HG02852 (cell line): ENCODE results near the gene WNT7B.
A peak's percentile ranks its signal among the peaks of the same experiment; 100 is the strongest.

Experiments
- ATAC-seq: cut with Tn5 transposase; IDR thresholded peaks from one replicate; pipeline ENCODE4 v1.9.1; 2021; ENCODE audit warnings: mild to moderate bottlenecking, moderate library complexity; ENCODE audit not compliant: unreplicated experiment

The WNT7B gene

DNA sequence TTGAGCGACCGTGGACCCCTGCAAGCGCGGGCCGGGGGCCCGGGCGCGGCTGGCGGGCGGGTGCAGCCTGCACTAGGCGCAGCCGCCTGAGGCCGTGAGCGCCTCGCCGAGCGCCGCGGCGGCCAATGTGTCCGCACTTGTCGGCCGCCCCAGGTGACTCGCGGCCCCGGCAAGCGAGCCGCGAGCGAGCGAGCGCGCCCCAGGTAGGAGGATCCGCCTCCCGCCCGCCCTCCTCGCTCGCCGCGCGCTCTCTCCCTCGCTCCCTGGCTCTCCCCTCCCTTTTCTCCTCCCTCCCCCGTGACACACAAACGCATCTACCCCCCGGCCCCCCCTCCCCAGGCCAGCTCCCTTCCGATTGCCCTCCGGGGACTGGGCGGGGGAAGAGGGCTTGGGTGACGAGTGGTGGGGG, at the start of gene WNT7B:
TSS of gene WNT7B (minus strand) at position 160 of the 409 bp plus-strand sequence. CDS start 408 bp downstream, outside the sequence.
- no peak for ATAC-seq

DNA sequence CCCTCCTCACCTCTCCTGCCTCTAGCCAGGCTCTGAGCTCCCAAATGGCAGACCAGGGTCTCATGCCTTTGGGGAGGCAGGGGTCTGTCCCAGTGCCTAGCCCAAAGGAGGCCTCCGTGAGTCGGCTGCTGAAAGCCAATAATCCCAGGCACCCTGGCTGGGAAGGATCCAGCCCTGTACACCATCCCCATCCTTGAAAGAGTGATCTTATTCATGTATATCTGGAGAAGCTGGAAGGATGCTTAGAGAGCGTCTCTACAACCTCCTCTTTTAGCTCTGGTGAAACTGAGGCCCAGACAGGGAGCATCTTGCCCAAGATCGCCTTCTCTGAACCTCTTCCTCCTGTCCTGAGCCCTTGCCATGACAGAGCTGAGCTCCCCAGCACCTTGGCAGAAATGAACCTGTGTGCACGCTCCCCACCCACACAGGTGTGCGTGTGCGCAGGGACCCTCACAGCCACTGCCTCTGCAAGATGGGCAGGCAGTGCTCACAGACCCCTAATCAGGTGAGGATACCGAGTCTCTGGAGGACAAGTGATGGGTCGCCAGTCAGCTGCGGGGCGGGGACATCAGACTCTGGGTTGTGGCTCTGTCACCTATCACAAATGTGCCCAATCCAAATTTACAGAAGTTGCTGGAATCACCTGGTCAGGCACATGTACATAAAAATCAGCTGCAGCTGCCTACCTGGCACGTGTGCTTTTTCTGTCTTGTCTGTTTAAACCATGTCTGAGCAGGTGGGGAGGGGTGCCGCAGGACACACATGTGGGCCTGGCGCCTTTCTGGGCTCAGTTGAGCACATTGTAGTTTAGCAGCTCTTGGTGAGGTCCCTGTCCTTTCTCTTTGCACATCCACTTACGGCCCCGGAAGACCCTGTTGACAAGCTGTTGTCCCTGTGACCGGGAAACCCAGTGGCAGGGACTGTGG, 49.3 kb upstream of the WNT7B start:
- no peak for ATAC-seq

DNA sequence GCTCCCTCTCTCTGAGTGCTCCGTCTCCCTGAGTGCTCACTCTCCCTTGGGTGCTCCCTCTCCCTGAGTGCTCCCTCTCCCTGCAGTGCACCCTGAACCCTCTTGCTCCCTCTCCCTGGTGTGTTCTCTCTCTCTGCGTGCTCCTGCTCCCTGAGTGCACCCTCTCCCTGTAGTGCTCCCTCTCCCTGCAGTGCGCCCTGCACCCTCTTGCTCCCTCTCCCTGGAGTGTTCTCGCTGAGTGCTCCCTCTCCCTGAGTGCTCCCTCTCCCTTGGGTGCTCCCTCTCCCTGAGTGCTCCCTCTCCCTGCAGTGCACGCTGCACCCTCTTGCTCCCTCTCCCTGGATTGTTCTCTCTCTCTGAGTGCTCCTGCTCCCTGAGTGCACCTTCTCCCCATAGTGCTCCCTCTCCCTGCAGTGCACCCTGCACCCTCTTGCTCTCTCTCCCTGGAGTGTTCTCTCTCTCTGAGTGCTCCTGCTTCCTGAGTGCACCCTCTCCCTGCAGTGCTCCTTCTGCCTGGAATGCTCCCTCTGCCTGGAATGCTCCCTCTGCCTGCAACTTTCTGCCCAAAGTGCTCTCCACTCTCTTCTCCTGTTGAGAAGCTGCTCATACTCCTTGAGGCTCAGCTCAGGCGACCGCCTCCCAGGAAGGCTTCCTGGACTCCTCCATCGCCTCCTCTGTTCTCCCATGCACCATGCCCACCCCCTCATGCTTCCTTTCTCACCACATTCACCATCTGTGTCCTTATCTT, 48.4 kb upstream of the WNT7B start:
- no peak for ATAC-seq

DNA sequence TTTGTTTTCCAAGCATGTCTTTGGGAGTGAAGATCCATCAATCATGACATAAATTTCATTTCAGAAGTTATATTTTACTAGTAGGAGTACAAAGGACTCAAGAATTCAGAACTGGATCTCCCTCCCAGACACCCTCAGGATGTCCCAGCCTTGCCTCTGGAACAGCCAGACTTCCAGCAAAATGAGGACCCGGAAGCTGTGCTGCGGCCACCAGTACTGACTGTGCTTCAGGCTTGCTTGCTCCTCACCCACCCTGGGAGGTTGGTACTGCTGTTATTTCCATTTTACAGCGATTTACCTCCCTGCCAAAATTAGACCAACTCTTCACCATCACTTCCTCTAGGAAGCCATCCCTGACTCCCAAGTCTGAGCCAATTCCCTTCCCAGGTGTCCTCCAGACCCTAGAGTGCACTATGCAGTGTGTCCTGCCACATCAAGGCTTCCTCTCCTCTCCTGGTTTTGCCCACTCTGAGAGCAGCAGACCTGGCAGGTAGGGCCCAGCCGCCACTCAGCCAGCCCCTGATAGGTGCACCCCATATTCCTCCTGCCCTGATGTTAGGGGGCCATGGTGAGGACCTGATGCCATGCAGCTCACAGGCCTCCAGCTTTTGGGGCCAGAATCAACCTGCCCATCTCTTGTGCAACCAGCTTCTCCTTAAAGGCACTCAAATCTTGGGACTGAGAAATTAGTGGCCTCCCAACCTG, 47.3 kb upstream of the WNT7B start:
- no peak for ATAC-seq

DNA sequence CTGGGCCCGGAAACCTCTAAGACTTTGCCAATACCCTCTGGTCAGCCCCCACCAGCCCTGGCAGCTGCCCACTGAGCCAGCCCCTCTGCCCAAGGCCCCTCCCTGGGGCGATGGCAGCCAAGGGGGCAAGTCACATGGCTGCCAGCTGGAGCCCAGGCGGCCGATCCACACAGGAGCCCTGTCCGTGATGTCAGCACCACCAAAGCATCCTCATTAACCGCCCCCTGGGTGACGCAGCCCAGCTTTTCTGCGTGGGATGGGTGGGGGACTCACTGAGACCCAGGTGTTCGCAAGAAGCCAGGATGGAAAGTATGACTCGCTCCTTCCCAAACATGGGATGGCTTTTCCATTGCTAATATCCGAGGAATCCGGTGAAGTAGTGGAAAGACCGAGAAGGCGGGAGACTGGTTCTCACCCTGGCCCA, 46.6 kb upstream of the WNT7B start:
- ATAC-seq, result no peak

DNA sequence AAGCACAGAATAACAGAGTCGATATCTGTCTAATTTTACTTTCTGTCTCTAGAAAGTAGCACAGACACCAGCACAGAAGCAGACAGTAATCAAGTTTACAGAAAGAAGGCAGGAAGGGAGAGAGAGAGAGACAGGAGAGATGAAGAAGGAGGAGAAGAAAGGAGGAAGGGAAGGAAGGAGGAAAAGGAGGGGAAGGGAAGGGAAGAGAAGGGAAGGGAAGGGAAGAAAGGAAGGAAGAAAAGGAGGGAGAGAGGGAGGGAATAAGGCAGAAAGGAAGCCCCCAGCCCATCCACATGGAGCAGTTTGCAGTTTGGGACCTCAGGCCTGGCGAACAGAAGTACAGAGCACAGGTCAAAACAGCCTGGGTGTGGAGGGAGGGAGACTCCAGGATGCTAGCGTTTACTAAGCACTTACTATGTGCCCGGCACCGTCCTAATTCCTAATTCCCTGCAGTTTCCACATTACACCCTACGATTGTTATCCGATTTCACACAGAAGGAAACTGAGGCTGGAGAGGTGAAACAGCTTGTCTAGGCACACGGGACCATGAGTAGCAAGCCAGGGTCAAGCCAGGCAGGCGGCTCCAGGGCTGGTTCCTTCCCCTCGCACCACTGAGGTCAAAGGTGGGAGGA, 46.0 kb upstream of the WNT7B start:
- ATAC-seq, result no peak

DNA sequence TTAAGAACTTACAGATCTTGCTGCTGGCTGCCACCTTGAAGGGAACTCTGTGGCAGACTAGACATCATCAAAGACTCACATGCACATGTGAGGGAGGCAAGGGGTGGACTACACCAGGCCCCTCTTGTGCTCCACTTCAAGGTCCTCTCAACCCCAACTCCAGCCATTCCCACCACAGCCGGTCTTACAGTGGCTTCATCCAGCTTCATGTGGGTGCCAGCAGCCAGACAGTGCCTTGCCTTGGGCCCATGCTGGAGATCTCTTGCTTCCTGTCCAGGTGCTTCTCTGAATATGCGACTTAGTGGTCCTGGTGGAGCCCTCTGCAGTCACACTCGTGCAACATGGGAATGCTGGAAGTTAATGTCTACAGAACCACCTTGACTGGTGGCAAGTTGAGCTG, 44.6 kb upstream of the WNT7B start:
- ATAC-seq, result no peak

DNA sequence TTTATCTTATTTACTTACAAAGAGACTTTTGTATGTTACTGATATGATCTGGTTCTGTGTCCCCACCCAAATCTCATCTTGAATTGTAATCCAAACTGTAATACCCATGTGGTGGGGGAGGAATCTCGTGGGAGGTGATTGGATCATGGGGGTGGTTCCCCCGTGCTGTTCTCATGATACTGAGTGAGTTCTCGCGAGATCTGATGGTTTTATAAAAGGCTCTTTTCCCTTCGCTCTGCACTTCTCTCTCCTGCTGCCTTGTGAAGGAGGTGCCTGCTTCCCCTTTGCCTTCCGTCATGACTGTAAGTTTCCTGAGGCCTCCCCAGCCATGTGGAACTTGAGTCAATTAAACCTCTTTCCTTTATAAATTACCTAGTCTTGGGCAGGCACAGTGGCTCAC, 42.4 kb upstream of the WNT7B start:
- no peak for ATAC-seq

DNA sequence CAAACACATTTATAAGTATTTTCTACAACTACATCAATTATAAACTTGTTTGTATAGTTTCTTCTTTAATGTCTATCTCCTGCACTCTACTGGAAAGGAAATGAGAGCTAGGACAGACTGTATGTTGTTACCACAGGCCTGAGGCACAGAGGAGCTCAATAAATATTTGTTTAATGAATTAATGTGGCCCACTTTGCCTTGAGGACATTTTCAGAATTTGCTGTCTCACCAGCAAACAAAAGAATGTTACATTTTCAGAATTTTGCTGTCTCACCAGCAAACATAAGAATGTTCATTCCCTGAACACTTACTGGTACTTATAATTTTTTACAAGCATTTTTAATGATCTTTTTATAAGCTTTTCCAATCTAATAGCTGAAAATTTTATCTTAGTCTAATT, 41.9 kb upstream of the WNT7B start:
- no peak for ATAC-seq

DNA sequence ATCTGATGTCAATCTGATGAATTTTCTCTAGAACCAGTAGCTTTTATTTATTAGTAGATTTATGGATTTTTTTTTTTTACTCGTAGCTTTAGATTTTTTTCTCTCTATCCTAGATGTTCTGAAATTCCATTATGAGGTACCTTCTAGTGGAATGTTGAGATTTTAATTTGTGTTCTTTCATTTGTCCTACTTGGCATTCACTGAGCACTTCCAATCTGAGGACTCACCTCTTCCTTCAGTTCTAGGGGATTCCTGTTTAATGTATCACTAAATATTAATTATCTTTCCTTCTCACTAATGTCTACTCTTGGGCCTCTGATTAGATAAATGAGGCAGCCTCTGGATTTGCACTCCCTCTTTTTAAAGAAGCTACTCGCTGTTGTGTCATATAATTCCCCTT, 40.2 kb upstream of the WNT7B start:
- no peak for ATAC-seq

DNA sequence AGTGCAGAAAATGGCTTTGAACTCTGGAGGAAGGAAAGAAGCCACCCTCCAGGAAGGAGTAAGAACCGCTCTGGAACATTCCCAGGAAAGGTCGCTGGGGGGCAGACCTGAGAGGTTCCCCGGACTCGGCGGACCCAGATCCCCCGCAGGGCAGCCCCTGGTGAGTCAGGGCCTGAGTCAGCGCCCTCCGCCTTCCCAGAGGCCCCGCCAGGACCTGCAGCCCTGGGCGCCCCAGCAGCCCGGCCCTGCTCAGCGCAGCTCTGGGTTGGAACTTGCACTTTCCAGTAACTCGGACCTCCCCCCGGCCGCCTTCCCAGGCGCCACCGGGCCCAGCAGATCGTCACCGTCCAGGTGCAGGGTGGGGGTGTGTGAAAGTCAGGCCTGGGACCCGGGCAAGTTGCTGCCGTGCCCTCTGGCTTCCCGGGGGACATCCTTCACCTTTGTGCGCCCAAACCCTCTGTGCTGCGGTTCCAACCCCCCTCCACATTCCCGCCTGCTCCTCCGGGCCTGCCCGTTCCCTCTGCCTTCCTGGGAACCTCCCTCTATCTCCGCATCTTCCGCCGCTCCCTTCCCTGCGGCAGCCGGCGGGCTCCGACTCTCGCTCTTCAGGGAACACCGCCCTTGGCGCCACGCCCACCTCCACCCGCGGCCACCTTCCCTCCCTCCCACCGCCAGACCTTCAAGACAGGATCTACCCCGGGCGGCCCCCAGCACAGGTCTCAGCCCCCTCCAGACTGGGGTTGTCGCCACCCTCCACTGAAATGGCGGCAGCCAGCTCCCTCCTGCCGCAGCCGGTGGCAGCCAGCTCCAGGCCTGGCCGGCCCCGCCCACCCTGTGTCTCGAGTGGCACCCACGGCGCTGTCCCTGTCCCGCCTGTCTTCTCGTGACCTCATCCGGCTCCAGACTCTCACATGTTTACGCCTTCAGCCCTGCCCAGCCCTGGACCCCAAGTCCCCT, 36.8 kb upstream of the WNT7B start:
- peak; percentile 75 for ATAC-seq

DNA sequence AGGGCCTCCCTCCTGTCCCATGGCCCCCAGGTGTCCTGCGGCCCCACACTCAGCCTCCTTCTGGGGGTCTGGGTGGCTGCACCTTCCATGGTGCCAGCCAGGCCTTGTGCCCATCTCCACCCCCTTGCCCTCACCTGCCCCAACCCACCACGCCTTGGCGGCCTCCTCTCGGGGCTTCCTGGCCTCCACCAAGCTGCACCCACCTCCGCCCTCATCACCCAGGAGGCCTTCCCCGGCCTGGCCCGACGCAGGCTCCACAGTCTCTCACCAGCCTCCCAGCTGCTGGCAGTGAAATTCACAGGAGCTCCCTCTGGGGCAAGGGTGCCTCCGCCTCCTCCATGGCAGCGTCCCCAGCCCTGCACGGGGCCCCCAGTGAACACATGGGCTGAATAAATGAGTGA, 35.9 kb upstream of the WNT7B start:
- no peak for ATAC-seq

DNA sequence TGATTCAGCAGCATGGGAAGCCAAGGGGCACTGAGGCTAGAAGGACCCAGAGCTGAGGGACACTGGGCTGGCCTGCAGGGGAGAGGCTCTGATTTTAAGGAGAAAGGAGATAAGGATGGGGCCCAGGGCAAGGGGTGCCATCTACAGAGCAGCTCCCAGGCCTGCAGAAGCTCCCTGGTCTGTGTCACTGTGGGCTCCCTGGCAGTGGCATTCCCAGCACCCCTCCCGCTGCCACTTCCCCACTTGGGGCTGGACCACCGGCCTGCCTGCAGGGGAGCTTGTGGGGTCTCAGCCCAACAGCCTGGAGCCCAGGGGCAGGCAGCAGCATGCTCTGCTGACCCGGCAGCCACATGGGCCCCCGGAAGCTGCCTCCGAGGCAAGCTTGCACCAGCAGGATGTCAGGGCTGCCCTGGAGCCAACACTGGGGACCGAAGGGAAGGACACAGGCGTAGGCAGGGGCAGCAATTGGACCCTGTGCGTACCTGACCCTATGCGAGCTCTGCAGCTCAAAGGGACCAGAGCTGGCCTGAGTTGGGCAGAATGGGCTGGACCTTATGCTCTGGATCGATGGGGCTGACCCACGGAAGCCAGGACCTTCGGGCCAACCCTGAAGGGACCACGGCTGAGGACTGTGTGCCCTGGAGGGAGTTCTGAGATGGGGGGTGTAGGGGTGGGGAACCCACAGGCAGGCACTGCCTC, 35.4 kb upstream of the WNT7B start:
- no peak for ATAC-seq

DNA sequence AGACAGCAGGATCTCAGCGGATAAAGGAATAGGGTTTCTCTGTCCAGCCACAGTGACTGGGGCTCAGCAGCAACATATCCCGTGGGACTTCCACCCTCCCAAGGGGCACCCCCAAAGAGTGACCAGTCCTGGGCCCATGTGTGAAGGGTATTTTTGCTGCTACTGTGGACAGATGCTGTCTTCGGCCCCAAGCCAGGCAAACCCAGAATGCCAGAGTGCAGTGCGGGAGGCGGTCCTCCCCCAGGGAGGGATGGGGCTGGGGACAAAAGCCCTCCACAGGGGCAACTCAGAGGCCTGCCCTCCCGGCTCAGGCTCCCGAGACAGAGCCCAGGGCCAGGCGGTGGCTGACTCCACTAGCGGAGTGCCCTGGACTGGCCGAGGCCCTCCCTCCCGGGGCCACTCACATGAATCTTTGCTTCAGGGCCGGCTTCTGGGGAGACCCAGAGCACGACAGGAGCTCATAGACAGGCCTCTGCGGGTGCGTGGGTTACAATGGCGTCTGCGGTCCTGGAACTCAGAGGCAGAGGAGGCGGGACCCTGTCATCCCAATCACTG, 34.7 kb upstream of the WNT7B start:
- ATAC-seq, result no peak

DNA sequence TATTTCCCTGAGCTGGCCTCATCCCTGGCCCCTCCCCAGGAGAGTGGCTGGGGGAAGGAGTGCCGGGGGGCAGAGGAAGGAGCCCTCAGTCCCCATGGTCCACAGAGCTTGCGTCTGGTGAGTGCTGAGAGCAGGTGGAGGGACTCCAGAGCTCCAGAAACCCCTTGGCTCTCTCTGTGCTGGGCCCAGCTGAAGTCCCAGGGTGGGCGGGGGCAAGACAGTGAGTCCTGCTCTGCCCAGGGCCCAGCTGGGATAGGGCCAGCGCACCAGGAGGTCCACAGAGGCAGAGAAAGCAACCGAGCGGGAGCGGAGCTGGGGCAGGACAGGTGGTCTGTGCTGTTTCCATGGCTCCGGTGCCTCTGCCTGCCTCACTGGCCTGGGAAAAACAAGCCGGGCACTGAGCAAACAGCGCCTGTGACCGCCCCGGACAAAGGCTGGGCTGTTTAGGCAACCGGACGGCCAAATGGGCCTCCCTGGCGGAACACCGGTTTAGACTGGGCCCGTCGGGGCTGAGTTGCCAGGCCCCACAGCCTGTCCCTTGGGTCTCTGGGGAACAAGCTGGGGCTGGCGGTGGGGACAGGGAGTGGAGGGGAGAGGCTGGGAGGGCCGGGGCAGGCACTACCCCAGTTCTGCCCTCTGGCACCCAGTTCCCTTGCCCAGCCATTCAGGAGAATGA, 34.1 kb upstream of the WNT7B start:
- ATAC-seq, result no peak

DNA sequence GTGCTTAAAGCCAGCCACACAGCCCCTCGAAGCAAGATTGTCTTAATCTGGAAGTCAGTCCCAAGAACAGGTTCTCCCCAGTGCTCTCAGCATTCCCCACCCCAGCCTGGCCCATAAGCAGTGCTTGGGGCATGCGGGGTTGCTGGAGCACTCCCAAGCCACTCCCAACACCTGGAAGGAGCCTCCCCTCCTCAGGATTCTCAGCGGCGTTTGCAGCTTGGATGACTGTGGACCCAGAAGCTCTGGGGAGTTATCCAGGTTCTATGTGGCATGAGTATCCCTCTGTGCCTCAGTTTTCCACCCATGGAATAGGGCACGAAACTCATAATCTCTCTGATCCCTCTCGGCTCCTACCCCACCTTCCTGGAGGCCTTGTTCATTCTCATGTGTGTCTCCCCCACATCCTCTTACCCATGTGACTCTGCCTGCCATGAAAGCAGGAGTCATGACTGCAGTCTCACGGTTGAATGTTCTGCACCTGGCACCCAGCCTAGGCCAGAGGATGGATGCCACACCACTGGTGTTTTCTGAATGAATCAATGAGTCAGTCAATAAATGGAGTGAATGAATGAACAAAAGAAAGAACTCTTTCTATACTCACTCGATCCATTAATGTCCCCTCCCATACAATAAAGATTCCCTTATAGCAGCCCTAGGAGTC, 33.4 kb upstream of the WNT7B start:
- ATAC-seq, result no peak

DNA sequence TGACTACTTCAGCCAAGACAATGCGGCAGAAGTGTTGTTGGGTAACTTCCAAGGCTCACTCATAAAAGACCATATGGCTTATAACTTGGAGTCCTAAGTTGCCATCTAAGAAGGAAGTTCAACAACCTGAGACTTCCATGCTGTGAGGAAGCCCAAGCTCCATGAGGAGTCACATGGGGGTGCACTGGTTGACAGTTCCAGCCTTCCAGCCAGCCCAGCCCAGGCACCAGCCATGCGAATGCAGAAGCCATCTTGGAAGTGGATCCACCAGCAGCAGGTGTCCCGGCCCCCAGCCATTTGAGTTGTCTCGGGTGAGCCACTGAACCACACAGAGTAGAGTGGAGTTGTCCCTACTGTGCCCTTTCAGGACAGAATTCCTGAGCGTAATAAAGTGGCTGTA, 32.8 kb upstream of the WNT7B start:
- ATAC-seq, result no peak
